Right lobe of liver (tissue), 4 donors: ENCODE data around the gene WBP1L.

Experiments
- CTCF ChIP-seq, 4 donors: fragments of 200-600 bp in 3 of 4; fragments of 450-650 bp in 1 of 4; IDR thresholded peaks; one replicate each; pipeline versions ENCODE4 v1.5.1 to v1.8.0; 2016 to 2022; ENCODE audit warnings: antibody characterized with exemption in 4 of 4, mild to moderate bottlenecking in 2 of 4
- POLR2A ChIP-seq: fragments of 450-650 bp; IDR thresholded peaks from one replicate; pipeline ENCODE4 v1.6.1; 2017; ENCODE audit warnings: antibody characterized with exemption, mild to moderate bottlenecking
- donor health status: DM: no; HTN: no; CAD: no.
- donor health status: DM: no; HTN: no; CAD: no.
- donor health status: DM: no; HTN: yes; CAD: no.

DNA sequence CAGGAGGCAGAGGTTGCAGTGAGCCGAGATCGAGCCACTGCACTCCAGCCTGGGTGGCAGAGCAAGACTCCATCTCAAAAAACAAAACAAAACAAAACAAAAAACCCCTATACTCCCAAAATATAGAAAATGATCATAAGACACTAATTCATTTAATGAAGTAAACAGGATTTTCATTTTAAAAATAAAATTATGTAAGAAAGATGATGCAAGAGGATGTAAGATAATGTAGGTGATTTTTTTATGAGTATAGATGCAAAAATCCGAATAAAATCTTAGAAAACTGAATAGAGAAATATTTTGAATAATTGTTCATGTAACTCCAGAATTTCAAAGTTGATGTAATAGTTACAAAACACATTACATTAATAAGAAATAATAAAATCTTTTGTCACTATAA, 121.9 kb downstream of the WBP1L start:
- no peak for TF ChIP-seq CTCF (IDR thresholded peaks at IDR 0.05)
- no peak for TF ChIP-seq POLR2A
